HUES64 (cell line): ENCODE measurements around the gene GNA14.

Experiments
- H3K27ac ChIP-seq: 2 replicates; pipeline ENCODE4 v1.7.0; 2013; ENCODE audit warnings: low read depth, low read length, inconsistent platforms
- H3K27me3 ChIP-seq: 2 replicates; pipeline ENCODE4 v1.6.1; 2013; ENCODE audit warnings: mild to moderate bottlenecking, low read length; ENCODE audit not compliant: insufficient read depth
- H3K36me3 ChIP-seq: 2 replicates; pipeline ENCODE4 v1.6.1; 2013; ENCODE audit warnings: mild to moderate bottlenecking, low read length; ENCODE audit not compliant: insufficient read depth
- H3K4me1 ChIP-seq: 2 replicates; pipeline ENCODE4 v1.6.1; 2013; ENCODE audit warnings: mild to moderate bottlenecking, low read length, moderate library complexity; ENCODE audit not compliant: insufficient read depth
- H3K4me3 ChIP-seq: 2 replicates; pipeline ENCODE4 v1.5.1; 2013; ENCODE audit warnings: mild to moderate bottlenecking, low read length, moderate library complexity
- H3K9ac ChIP-seq: 2 replicates; pipeline ENCODE4 v1.6.1; 2013; ENCODE audit warnings: mild to moderate bottlenecking, low read depth, low read length
- H3K9me3 ChIP-seq: 2 replicates; pipeline ENCODE4 v1.6.1; 2013; ENCODE audit warnings: low read depth, low read length; ENCODE audit not compliant: insufficient read depth
- WGBS: fragments of 150-250, 120-280 bp; methylation state at CpG from one replicate; pipeline ENCODE4 v1.1.7; 2013; ENCODE audit warnings: missing lambda C conversion rate; 5-methylcytosine and 5-hydroxymethylcytosine counted together

The GNA14 gene

GRCh38 chr9:77531400-77531799 lies 116.7 kb downstream of the GNA14 start:
- no peaks in the 10 kb centered on the region for H3K36me3 ChIP-seq
- H3K4me1 ChIP-seq = peaks cover 39% of the 10 kb centered on the region
- no peak overlapping the region for H3K27ac ChIP-seq
- 96% methylated on average over 4 of the region's 4 CpGs for WGBS
- H3K27me3 ChIP-seq = no peaks in the 10 kb centered on the region
- H3K4me3 ChIP-seq = no peak overlapping the region
- H3K9me3 ChIP-seq = no peaks in the 10 kb centered on the region
- H3K9ac ChIP-seq = no peak overlapping the region

GRCh38 chr9:77523891-77524290 lies 124.2 kb downstream of the GNA14 start:
- Histone ChIP-seq H3K4me1 (0 out of 2 replicates have a peak, but pooled peaks cover 7% of the 10 kb centered on the region), H3K27ac (no peak overlapping the region), H3K9ac (no peak overlapping the region), H3K4me3 (no peak overlapping the region), H3K36me3 (no peaks in the 10 kb centered on the region), H3K9me3 (no peaks in the 10 kb centered on the region), H3K27me3 (no peaks in the 10 kb centered on the region)
- WGBS = 95% methylated on average over 2 of the region's 2 CpGs

GRCh38 chr9:77521091-77521490 lies 127.0 kb downstream of the GNA14 start:
- WGBS = 92% methylated on average over 3 of the region's 3 CpGs
- Histone ChIP-seq H3K9me3 (no peaks in the 10 kb centered on the region), H3K4me1 (no peaks in the 10 kb centered on the region)

GRCh38 chr9:77518688-77519087 lies 129.4 kb downstream of the GNA14 start:
- Histone ChIP-seq H3K4me1 (no peaks in the 10 kb centered on the region), H3K27ac (no peak overlapping the region), H3K9me3 (no peaks in the 10 kb centered on the region), H3K36me3 (no peaks in the 10 kb centered on the region), H3K4me3 (no peak overlapping the region), H3K27me3 (no peaks in the 10 kb centered on the region), H3K9ac (no peak overlapping the region)
- no CpG with 5 or more reads among the region's 1 CpG for WGBS

More at GRCh38 chr9:77521091-77521490, 127.0 kb downstream of the GNA14 start:
- Histone ChIP-seq H3K9ac (no peak overlapping the region), H3K27ac (no peak overlapping the region), H3K36me3 (no peaks in the 10 kb centered on the region), H3K4me3 (no peak overlapping the region), H3K27me3 (no peaks in the 10 kb centered on the region)

- no peaks in the 10 kb centered on the region for H3K9me3 ChIP-seq
- H3K4me1 ChIP-seq = no peaks in the 10 kb centered on the region
- 86% methylated on average over 6 of the region's 6 CpGs for WGBS
- H3K27ac ChIP-seq = no peak overlapping the region
- H3K9ac ChIP-seq = no peak overlapping the region
- no peaks in the 10 kb centered on the region for H3K36me3 ChIP-seq
- no peak overlapping the region for H3K4me3 ChIP-seq
- H3K27me3 ChIP-seq = no peaks in the 10 kb centered on the region
Measured at GRCh38 chr9:77516781-77517180, 131.3 kb downstream of the GNA14 start.

- WGBS = 90% methylated on average over 9 of the region's 9 CpGs
- Histone ChIP-seq H3K27me3 (no peaks in the 10 kb centered on the region), H3K4me1 (no peaks in the 10 kb centered on the region), H3K9ac (no peak overlapping the region), H3K36me3 (no peaks in the 10 kb centered on the region), H3K9me3 (no peaks in the 10 kb centered on the region), H3K4me3 (no peak overlapping the region), H3K27ac (no peak overlapping the region)
Measured at GRCh38 chr9:77514886-77515711, 133.0 kb downstream of the GNA14 start.

- no peaks in the 10 kb centered on the region for H3K4me1 ChIP-seq
- H3K4me3 ChIP-seq = no peak overlapping the region
- no peaks in the 10 kb centered on the region for H3K36me3 ChIP-seq
- no peak overlapping the region for H3K9ac ChIP-seq
- no peak overlapping the region for H3K27ac ChIP-seq
- H3K9me3 ChIP-seq = no peaks in the 10 kb centered on the region
- WGBS = 92% methylated on average over 5 of the region's 5 CpGs
- no peaks in the 10 kb centered on the region for H3K27me3 ChIP-seq
Measured at GRCh38 chr9:77513457-77513856, 134.7 kb downstream of the GNA14 start.

GRCh38 chr9:77512876-77513275 lies 135.2 kb downstream of the GNA14 start:
- Histone ChIP-seq H3K27me3 (no peaks in the 10 kb centered on the region), H3K9ac (no peak overlapping the region), H3K4me3 (no peak overlapping the region), H3K27ac (no peak overlapping the region), H3K4me1 (no peaks in the 10 kb centered on the region), H3K36me3 (no peaks in the 10 kb centered on the region), H3K9me3 (no peaks in the 10 kb centered on the region)

- WGBS = 89% methylated on average over 3 of the region's 3 CpGs
- H3K4me1 ChIP-seq = no peaks in the 10 kb centered on the region
Measured at GRCh38 chr9:77511525-77511924, 136.6 kb downstream of the GNA14 start.

GRCh38 chr9:77510666-77511065 lies 137.5 kb downstream of the GNA14 start:
- no peaks in the 10 kb centered on the region for H3K36me3 ChIP-seq
- H3K27ac ChIP-seq = no peak overlapping the region
- H3K9ac ChIP-seq = no peak overlapping the region
- no peaks in the 10 kb centered on the region for H3K27me3 ChIP-seq
- no peaks in the 10 kb centered on the region for H3K9me3 ChIP-seq
- 93% methylated on average over 3 of the region's 3 CpGs for WGBS
- no peak overlapping the region for H3K4me3 ChIP-seq
- no peaks in the 10 kb centered on the region for H3K4me1 ChIP-seq

More at GRCh38 chr9:77511525-77511924, 136.6 kb downstream of the GNA14 start:
- Histone ChIP-seq H3K27me3 (no peaks in the 10 kb centered on the region), H3K27ac (no peak overlapping the region), H3K4me3 (no peak overlapping the region), H3K36me3 (no peaks in the 10 kb centered on the region), H3K9me3 (no peaks in the 10 kb centered on the region), H3K9ac (no peak overlapping the region)

GRCh38 chr9:77508396-77508795 lies 139.7 kb downstream of the GNA14 start:
- Histone ChIP-seq H3K4me3 (no peak overlapping the region), H3K27ac (no peak overlapping the region), H3K9me3 (no peaks in the 10 kb centered on the region), H3K9ac (no peak overlapping the region), H3K4me1 (no peaks in the 10 kb centered on the region), H3K36me3 (no peaks in the 10 kb centered on the region), H3K27me3 (no peaks in the 10 kb centered on the region)
- 92% methylated on average over 3 of the region's 3 CpGs for WGBS
